ENCODE data around the gene ZBTB7A.

The ZBTB7A gene

GRCh38 chr19:4035582-4035981, 31.1 kb downstream of the ZBTB7A start:
- DNase-seq (ENCODE audit: low read depth): no peak

DNA sequence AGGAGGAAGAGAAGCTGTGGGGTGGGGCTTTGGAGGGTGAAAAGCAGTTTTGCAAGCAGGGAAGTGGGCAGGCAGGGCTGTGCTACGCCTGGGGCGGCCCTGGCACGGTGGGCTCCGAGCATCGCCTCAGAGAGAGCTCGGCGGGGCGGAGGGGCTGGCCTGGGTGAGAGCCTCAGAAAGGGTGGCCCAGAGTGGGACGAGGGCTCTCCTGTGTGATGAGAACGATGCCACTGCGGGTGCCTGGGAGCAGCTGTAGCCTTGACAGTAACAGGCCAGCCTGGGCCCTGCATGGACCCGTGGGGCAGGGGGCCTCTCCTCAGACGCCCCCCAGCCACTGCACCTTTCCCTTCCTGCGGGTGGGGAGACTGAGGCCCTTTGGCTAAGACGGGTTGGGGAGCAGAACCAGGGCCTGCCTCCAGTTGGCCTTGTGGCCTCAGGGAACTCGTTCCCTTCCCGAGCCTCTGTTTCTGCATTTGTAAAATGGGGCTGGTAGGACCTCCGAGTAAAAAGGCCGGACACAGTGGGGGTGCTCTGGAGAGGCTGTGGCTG, 31.6 kb downstream of the ZBTB7A start:
- no peak for DNase-seq (ENCODE audit: low read depth)

- DNase-seq (ENCODE audit: low read depth): no peak
Measured at GRCh38 chr19:4034048-4035017, 32.4 kb downstream of the ZBTB7A start.

- DNase-seq (ENCODE audit: low read depth): no peak
Measured at GRCh38 chr19:4033028-4033956, 33.4 kb downstream of the ZBTB7A start.

DNA sequence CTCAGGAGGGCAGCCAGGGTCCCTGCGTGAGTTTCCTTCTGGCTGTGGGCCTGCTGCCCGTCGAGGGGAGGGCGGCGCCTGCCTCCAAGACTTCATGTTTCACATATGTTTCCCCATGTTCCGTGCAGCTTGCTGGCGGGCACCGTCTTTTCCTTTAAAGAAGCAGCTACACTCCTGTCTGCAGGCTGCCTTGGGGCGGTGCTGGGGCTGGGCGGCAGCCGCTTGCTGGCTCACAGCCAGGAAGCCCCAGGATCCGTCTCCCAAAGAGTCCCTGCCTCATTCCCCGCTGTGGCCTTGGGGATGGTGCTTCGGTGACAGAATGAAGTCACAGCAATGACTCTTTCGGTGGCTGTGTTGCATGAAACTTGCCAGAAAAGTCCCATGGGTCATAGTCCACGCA, 34.3 kb downstream of the ZBTB7A start:
- no peak for DNase-seq (ENCODE audit: low read depth)

DNA sequence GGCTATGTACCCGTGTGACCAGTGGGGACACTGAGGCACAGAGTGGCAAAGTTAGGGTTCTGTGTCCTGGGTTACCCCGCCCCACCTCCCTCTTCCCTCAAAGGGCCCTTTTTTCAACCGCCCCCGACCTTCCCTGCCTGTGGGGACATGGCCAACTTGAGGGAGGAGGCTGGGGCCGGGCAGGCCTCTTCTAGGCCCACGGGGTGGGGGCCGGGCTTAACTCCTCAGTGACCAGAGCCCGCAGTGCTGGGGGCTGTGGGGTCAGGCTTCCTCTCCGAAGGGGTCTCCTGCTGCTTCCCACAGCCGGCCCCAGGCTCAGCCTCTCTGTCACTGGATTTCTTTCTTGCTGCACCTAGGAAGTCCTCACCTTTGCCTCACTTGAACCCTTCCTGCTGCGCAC, 35.3 kb downstream of the ZBTB7A start:
- no peak for DNase-seq (ENCODE audit: low read depth)

DNA sequence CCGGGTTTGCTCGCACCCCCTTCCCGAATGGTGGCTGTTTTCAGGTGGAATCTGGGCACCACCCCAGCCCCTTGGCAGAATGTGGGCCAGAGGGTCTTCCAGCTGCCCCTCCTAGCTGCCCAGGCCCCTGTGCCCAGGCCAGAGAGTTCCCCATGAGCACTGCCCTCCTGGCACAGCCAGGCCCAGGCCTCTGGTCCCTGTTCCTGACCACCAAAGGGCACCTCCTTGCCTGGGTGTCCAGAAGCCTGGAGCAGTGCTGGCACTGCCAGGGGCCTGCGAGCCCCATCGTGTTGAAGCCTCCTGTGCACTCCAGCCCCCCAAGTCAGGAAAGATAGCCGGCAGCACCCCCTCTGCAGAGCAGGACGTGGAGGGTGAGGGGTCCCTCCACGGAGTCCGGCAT, 35.7 kb downstream of the ZBTB7A start:
- DNase-seq (ENCODE audit: low read depth): no peak

- no peak for DNase-seq (ENCODE audit: low read depth)
Measured at GRCh38 chr19:4030552-4030951, 36.1 kb downstream of the ZBTB7A start.

- no peak for DNase-seq (ENCODE audit: low read depth)
Measured at GRCh38 chr19:4029247-4029614, 37.5 kb downstream of the ZBTB7A start.

GRCh38 chr19:4028334-4029246, 38.1 kb downstream of the ZBTB7A start:
- DNase-seq (ENCODE audit: low read depth): no peak

- DNase-seq (ENCODE audit: low read depth): no peak
Measured at GRCh38 chr19:4027146-4027545, 39.6 kb downstream of the ZBTB7A start.

- DNase-seq (ENCODE audit: low read depth): no peak
Measured at GRCh38 chr19:4025317-4025716, 41.4 kb downstream of the ZBTB7A start.

GRCh38 chr19:4023600-4024398, 42.9 kb downstream of the ZBTB7A start:
- DNase-seq (ENCODE audit: low read depth): no peak

DNA sequence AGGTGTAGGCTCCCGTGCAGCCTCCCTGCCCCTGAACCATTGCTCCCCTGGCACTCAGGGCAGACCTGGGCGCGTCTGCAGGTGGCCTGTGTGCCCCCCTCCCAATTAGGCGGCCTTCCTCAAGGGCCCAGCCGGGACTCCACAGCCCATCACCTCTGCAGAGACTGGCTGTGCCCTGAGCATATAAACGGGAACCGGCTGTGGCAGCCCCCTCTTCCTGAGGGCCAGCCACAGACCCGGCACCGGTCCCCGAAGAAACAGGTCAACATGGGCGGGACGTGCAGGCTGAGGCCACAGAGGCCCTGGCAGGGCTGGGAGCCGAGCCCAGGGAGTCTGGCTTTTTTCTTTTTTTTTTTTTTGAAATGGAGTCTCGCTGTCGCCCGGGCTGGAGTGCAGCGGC, 47.1 kb downstream of the ZBTB7A start:
- DNase-seq (ENCODE audit: low read depth): no peak

DNA sequence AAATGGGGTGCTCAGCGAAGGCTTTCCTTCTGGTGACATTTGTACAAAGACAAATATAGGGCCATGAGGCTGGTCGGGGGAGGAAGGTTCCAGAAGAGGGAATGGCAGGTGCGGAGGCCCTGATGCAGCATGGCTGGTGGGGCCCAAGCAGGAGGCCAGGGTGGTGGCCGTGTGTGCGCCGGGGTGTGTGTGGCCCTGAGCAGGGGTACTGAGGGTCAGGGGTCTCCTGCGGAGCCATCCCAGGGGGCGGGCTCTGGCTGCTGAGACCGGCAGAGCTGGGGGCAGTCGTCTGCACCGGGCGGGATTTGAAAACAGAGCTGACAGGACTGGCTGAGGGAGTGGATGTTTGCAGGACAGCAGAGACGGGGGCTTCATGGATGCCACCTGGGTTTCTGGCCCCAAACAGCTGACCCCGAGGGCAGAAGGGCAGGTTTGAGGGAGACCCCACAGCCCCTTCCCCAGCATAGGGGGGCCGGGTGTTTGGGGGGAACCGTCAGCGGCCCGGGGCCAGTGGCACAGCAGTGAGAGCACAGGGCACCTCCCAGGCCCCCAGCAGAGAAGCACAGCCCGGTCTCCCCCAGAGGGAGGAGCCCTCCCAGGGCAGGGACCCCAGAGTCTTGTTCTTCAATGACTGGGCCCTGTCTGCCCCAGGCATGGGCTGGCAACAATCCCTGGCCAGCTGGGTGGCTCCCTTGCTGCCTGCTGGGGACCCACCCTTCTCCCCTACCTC, 47.8 kb downstream of the ZBTB7A start:
- DNase-seq (ENCODE audit: low read depth): no peak

DNA sequence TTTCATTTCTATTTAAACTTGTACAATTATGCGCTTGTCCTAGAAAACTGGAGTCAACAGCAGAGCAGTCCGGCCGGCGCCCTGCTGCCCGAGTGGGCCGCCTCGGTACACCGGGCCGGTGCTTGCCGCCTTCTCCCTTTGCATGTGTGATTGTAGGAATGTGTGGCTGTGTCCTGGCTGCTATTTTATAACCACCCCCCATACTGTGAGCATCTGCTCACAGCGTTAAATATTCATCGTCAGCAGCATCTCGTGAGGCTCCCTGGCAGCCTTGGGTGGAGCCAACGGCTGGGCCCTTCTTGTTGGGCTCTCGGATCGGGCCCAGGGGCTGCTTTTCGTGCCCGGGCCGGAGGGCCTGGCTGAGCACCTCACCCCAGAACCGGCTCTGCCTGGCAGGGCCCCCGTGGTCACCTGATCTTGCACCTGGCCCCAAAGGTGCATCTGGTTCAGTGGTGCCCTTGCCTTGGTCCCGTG, 48.5 kb downstream of the ZBTB7A start:
- no peak for DNase-seq (ENCODE audit: low read depth)

- DNase-seq (ENCODE audit: low read depth): no peak
Measured at GRCh38 chr19:4016903-4017638, 49.6 kb downstream of the ZBTB7A start.

GRCh38 chr19:4016486-4016885, 50.2 kb downstream of the ZBTB7A start:
- no peak for DNase-seq (ENCODE audit: low read depth)
